NOMO-1 treated with dmso at 0.1 percent for 144 hours (cell line): ENCODE data around the gene SARDH.

Experiments used
- DNase-seq: peaks from one replicate; lab custom pipeline; 2025; ENCODE audit not compliant: unreplicated experiment; lab: John Stamatoyannopoulos, UW

SARDH gene

GRCh38 chr9:133654736-133655657, 83.2 kb downstream of the SARDH start:
- no peak for DNase-seq

- no peak for DNase-seq
These were observed 84.5 kb downstream of the SARDH start for GRCh38 chr9:133653638-133654037.

GRCh38 chr9:133650026-133650425, 88.1 kb downstream of the SARDH start:
- DNase-seq: no peak

- no peak for DNase-seq
These were observed 89.0 kb downstream of the SARDH start for GRCh38 chr9:133649194-133649593.

GRCh38 chr9:133647765-133648469, 90.2 kb downstream of the SARDH start:
- no peak for DNase-seq

GRCh38 chr9:133647148-133647547, 91.0 kb downstream of the SARDH start:
- no peak for DNase-seq

GRCh38 chr9:133645021-133645765, 93.0 kb downstream of the SARDH start:
- DNase-seq: no peak

GRCh38 chr9:133643978-133644760, 94.0 kb downstream of the SARDH start:
- no peak for DNase-seq

GRCh38 chr9:133643362-133643755, 94.8 kb downstream of the SARDH start:
- no peak for DNase-seq

GRCh38 chr9:133642708-133643361, 95.3 kb downstream of the SARDH start:
- no peak for DNase-seq

- no peak for DNase-seq
These were observed 96.1 kb downstream of the SARDH start for GRCh38 chr9:133641861-133642595.

GRCh38 chr9:133641396-133641655, 96.8 kb downstream of the SARDH start:
- no peak for DNase-seq

- no peak for DNase-seq
These were observed 97.4 kb downstream of the SARDH start for GRCh38 chr9:133640580-133641395.

GRCh38 chr9:133640160-133640559, 98.0 kb downstream of the SARDH start:
- no peak for DNase-seq

- no peak for DNase-seq
These were observed 98.5 kb downstream of the SARDH start for GRCh38 chr9:133639613-133640012.

GRCh38 chr9:133638711-133639110, 99.4 kb downstream of the SARDH start:
- no peak for DNase-seq

- no peak for DNase-seq
These were observed 100.1 kb downstream of the SARDH start for GRCh38 chr9:133638076-133638475.

GRCh38 chr9:133637451-133638055, 100.6 kb downstream of the SARDH start:
- DNase-seq: no peak

GRCh38 chr9:133636902-133637301, 101.2 kb downstream of the SARDH start:
- no peak for DNase-seq
